A549 (cell line): ENCODE measurements around the gene EDNRA. TPM values are rescaled to one million over a fixed set of nuclear protein-coding genes. Genes with fewer than 3 reads are reported as not detected.

Source experiments
- ATAC-seq, 2 experiments: fragments of 200-7000 bp in 1 of 2; fragments of >200 bp in 1 of 2; cut with Nextera tagmentation in 1 of 2; cut with Tn5 transposase in 1 of 2; 3 replicates each; pipeline versions ENCODE4 v1.8.0 to v1.9.1; 2018 to 2020; ENCODE audit warnings: mild to moderate bottlenecking in 1 of 2, moderate library complexity in 1 of 2
- CTCF ChIA-PET: fragments of 300-600 bp; sonication (Branson Sonifier 250); formaldehyde crosslinking; extraction: SDS; loops from one replicate; lab custom pipeline; 2021; ENCODE audit warnings: antibody characterized with exemption, inconsistent platforms; lab: Yijun Ruan, JAX
- POLR2A ChIA-PET: fragments of 350-600 bp; formaldehyde crosslinking; extraction: SDS; loops from one replicate; lab custom pipeline; 2021; ENCODE audit warnings: antibody characterized with exemption, inconsistent platforms; lab: Yijun Ruan, JAX
- DNase-seq, 2 experiments: peaks; one replicate each; pipeline versions ENCODE4 v3.0.0 to v3.0.0-alpha.2; 2011 to 2016; ENCODE audit warnings: low read depth in 1 of 2, low spot score in 1 of 2
- FAIRE-seq: peaks from 2 replicates; lab custom pipeline; 2011; peaks lifted over from hg19 to GRCh38; lab: Jason Lieb, UNC
- H3K27ac ChIP-seq, 2 experiments: fragments of >200 bp; sonication (Bioruptor Twin); formaldehyde crosslinking; 3 replicates each; pipeline ENCODE4 v1.5.1; 2016 to 2017
- H3K4me1 ChIP-seq: fragments of >200 bp; sonication (Bioruptor Twin); formaldehyde crosslinking; 3 replicates; pipeline ENCODE4 v1.6.1; 2016
- H3K4me2 ChIP-seq: fragments of >200 bp; sonication (Bioruptor Twin); formaldehyde crosslinking; 3 replicates; pipeline ENCODE4 v1.6.1; 2016
- H3K4me3 ChIP-seq: fragments of >200 bp; sonication (Bioruptor Twin); formaldehyde crosslinking; 3 replicates; pipeline ENCODE4 v1.5.1; 2016
- H3K9me3 ChIP-seq: fragments of >200 bp; sonication (Bioruptor Twin); formaldehyde crosslinking; 3 replicates; pipeline ENCODE4 v1.6.1; 2016
- CBX2 ChIP-seq: fragments of 200-600 bp; sonication (generic); IDR thresholded peaks from 2 replicates; pipeline ENCODE4 v1.6.1; 2016; ENCODE audit warnings: low read depth, mild to moderate bottlenecking, borderline replicate concordance
- CEBPB ChIP-seq, 2 experiments: fragments of >200 bp in 1 of 2; sonication (Bioruptor Twin) in 1 of 2; formaldehyde crosslinking in 1 of 2; IDR thresholded peaks; 2 replicates each; pipeline ENCODE4 v1.6.1; 2012 to 2016
- CHD2 ChIP-seq: fragments of 150-350 bp; IDR thresholded peaks from 2 replicates; pipeline ENCODE4 v1.6.1; 2014; ENCODE audit warnings: low read length; ENCODE audit not compliant: partially characterized antibody
- EP300 ChIP-seq, 2 experiments: fragments of >200 bp; sonication (Bioruptor Twin); formaldehyde crosslinking; IDR thresholded peaks; 2 replicates in 1 of 2; 3 replicates in 1 of 2; pipeline ENCODE4 v1.6.1; 2016 to 2017
- ESRRA ChIP-seq: fragments of 150-350 bp; IDR thresholded peaks from 2 replicates; pipeline ENCODE4 v1.6.1; 2014; ENCODE audit warnings: mild to moderate bottlenecking, low read length, borderline replicate concordance
- FOSL2 ChIP-seq, 2 experiments: fragments of 450-650 bp in 1 of 2; fragments of >200 bp in 1 of 2; sonication (Bioruptor Twin) in 1 of 2; formaldehyde crosslinking; IDR thresholded peaks; 2 replicates each; pipeline versions ENCODE4 v1.5.0 to v1.6.1; 2016 to 2020; ENCODE audit warnings: mild to moderate bottlenecking in 1 of 2, moderate library complexity in 1 of 2
- GATA3 ChIP-seq: IDR thresholded peaks from 2 replicates; pipeline ENCODE4 v1.6.1; 2012; ENCODE audit warnings: borderline replicate concordance
- HDAC2 ChIP-seq: fragments of 200-600 bp; sonication (generic); IDR thresholded peaks from 2 replicates; pipeline ENCODE4 v1.6.1; 2016
- HOXB13 ChIP-seq: fragments of 250-450 bp; sonication (Bioruptor Pico); IDR thresholded peaks from 2 replicates; pipeline ENCODE4 v1.5.0; 2020; ENCODE audit warnings: low read depth, mild to moderate bottlenecking, moderate library complexity
- JUNB ChIP-seq: fragments of >200 bp; sonication (Bioruptor Twin); formaldehyde crosslinking; IDR thresholded peaks from 2 replicates; pipeline ENCODE4 v1.6.1; 2016
- MAX ChIP-seq: IDR thresholded peaks from 2 replicates; pipeline ENCODE4 v1.6.1; 2012
- MAZ ChIP-seq: fragments of 150-350 bp; IDR thresholded peaks from 2 replicates; pipeline ENCODE4 v1.6.1; 2014; ENCODE audit warnings: antibody characterized with exemption, low read depth, low read length, borderline replicate concordance
- NFE2L2 ChIP-seq: fragments of 150-350 bp; conservative IDR thresholded peaks from 2 replicates; pipeline ENCODE4 v1.6.1; 2014; ENCODE audit warnings: low read length
- PHF8 ChIP-seq: fragments of 200-600 bp; sonication (generic); IDR thresholded peaks from 2 replicates; pipeline ENCODE4 v1.6.1; 2016; ENCODE audit warnings: low read depth, mild to moderate bottlenecking, antibody characterized with exemption, moderate library complexity, borderline replicate concordance
- RARB ChIP-seq: fragments of 250-450 bp; sonication (Bioruptor Pico); IDR thresholded peaks from 2 replicates; pipeline ENCODE4 v1.8.0; 2021; ENCODE audit warnings: mild to moderate bottlenecking, moderate library complexity
- SMC3 ChIP-seq: fragments of >200 bp; sonication (Bioruptor Twin); formaldehyde crosslinking; IDR thresholded peaks from 3 replicates; pipeline ENCODE4 v1.6.1; 2018; ENCODE audit warnings: inconsistent platforms
- SREBF2 ChIP-seq: fragments of 450-650 bp; IDR thresholded peaks from 2 replicates; pipeline ENCODE4 v1.6.1; 2014; ENCODE audit warnings: mild to moderate bottlenecking, moderate library complexity
- TP53 ChIP-seq: fragments of 250-450 bp; sonication (Bioruptor Pico); IDR thresholded peaks from 2 replicates; pipeline ENCODE4 v1.5.0; 2021; ENCODE audit warnings: mild to moderate bottlenecking, moderate library complexity
- WGBS: methylation state at CpG from one replicate; pipeline ENCODE4 v1.1.6; 2017; ENCODE audit errors: missing lambda C conversion rate; 5-methylcytosine and 5-hydroxymethylcytosine counted together
- polyA plus RNA-seq, 4 experiments: library from polyadenylated mRNA; depleted of rRNA in 3 of 4; stranded (reverse); fragments of >200 nt; fragmentation: RNase III in 1 of 4; extraction: RNeasy Plus Mini Kit Qiagen cat#74134 plus additional on column Dnase treatment in 1 of 4; gene quantifications; 2 replicates in 3 of 4; 3 replicates in 1 of 4; pipeline ENCODE4 v1.2.3, GENCODE V29; 2011 to 2017
- TF ChIP-seq, protein P1 (sequence below): fragments of 450-650 bp; IDR thresholded peaks from 2 replicates; pipeline ENCODE4 v1.6.1; 2014; ENCODE audit warnings: antibody characterized with exemption
- TF ChIP-seq, protein P2 (sequence below): IDR thresholded peaks from 2 replicates; pipeline ENCODE4 v1.6.1; 2012
- TF ChIP-seq, protein P3 (sequence below): fragments of 150-350 bp; IDR thresholded peaks from 2 replicates; pipeline ENCODE4 v1.6.1; 2014; ENCODE audit warnings: low read depth, mild to moderate bottlenecking, low read length

Gene EDNRA
- polyA plus RNA-seq, 2 of the 4 experiments (the other 2 are of a cell fraction): 0.09 to 0.40 TPM

DNA sequence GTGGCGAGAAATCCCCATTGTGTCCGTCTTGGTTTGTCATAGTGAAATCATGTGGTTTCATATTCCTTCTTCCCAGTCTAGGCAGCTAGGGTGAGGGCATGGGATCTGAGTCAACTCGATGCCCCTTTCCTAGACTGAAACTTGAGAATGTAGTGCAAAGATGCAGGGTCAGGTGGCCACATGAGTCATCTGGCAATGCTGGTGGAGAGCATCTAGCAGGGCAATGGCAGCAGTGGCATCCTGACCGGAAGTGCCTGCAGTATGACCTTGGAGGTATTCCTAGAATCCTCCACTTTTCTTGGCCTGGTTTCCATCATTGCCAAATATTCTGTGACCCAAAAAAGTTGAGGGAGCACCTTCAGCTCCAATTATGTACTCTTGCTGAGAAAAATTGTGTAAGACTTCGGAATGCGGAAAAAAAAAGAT, 97.2 kb downstream of the EDNRA start:
- FAIRE-seq: no peak
- ATAC-seq: peak; percentile 97 to 100
- ChIA-PET POLR2A (interaction anchor here (0.6 to 1.0 kb wide), 2 partner anchors 208 to 425 kb away, joined by 3 read pairs; no protein-coding TSS in a partner anchor), CTCF (interaction anchor here (0.8 to 2.1 kb wide), 3 partner anchors 12 to 59 kb away, joined by 3 to 13 read pairs (median 4); no protein-coding TSS in a partner anchor)
- H3K4me3 ChIP-seq: no peak overlapping the region
- TF ChIP-seq, protein P1, sequence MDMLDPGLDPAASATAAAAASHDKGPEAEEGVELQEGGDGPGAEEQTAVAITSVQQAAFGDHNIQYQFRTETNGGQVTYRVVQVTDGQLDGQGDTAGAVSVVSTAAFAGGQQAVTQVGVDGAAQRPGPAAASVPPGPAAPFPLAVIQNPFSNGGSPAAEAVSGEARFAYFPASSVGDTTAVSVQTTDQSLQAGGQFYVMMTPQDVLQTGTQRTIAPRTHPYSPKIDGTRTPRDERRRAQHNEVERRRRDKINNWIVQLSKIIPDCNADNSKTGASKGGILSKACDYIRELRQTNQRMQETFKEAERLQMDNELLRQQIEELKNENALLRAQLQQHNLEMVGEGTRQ: peak; percentile 79
- TF ChIP-seq PHF8: no peak
- TF ChIP-seq MAX: no peak
- no peak for TF ChIP-seq EP300 (IDR thresholded peaks at IDR 0.05)
- TF ChIP-seq CEBPB (IDR thresholded peaks at IDR 0.05): peak in 1 of 2 experiments; percentile 48; a peak in 3 of 4 replicates
- 0 out of 2 replicates have a peak, but pooled peaks have one; percentile 11 for TF ChIP-seq FOSL2 (IDR thresholded peaks at IDR 0.05)
- TF ChIP-seq FOSL2 (CRISPR knock-in tag; IDR thresholded peaks at IDR 0.05): peak; percentile 79
- TF ChIP-seq ESRRA: no peak
- TF ChIP-seq RARB (CRISPR knock-in tag): no peak
- TF ChIP-seq SMC3: no peak
- TF ChIP-seq, protein P2, sequence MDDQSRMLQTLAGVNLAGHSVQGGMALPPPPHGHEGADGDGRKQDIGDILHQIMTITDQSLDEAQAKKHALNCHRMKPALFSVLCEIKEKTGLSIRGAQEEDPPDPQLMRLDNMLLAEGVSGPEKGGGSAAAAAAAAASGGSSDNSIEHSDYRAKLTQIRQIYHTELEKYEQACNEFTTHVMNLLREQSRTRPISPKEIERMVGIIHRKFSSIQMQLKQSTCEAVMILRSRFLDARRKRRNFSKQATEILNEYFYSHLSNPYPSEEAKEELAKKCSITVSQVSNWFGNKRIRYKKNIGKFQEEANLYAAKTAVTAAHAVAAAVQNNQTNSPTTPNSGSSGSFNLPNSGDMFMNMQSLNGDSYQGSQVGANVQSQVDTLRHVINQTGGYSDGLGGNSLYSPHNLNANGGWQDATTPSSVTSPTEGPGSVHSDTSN: no peak
- peak; percentile 50; the same call in 1 of the 2 replicates for TF ChIP-seq JUNB
- no peaks in the 10 kb centered on the region for H3K9me3 ChIP-seq
- H3K4me1 ChIP-seq: peaks cover 26% of the 10 kb centered on the region
- DNase-seq: peak; percentile 77 to 84
- peak overlapping the region; percentile 55 to 80; a peak in 5 of 6 replicates for H3K27ac ChIP-seq
- 30% methylated on average over 6 of the region's 6 CpGs for WGBS
- peak overlapping the region; percentile 54 for H3K4me2 ChIP-seq

DNA sequence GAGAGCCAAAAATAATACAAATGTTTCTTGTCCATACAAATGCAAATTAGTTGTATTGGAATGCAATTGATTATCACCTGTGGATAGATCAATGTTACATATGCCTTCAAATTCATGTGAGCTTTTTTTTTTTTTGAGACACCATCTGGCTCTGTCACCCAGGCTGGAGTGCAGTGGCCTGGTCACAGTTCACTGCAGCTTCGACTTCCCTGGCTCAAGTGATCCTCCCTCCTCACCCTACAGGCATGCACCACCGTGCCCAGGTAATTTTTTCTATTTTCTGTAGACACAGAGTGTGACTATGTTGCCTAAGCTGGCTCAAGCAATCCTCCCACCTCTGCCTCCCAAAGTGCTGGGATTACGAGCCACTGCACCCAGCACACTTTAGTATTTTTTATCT, 97.7 kb downstream of the EDNRA start:
- no peak for DNase-seq
- no peaks in the 10 kb centered on the region for H3K9me3 ChIP-seq
- H3K4me3 ChIP-seq: no peak overlapping the region
- peaks cover 26% of the 10 kb centered on the region for H3K4me1 ChIP-seq
- 68% methylated on average over 3 of the region's 3 CpGs for WGBS
- H3K27ac ChIP-seq: peak overlapping the region; percentile 25 to 57; a peak in 4 of 6 replicates
- no peak overlapping the region for H3K4me2 ChIP-seq
- ATAC-seq: no peak
- TF ChIP-seq GATA3 (no peak), SREBF2 (no peak), NFE2L2 (no peak), HOXB13 (CRISPR knock-in tag) (no peak), HDAC2 (no peak), CBX2 (no peak), RARB (CRISPR knock-in tag) (no peak), MAZ (no peak), TP53 (no peak), CHD2 (no peak), MAX (no peak)
- TF ChIP-seq, protein P1: no peak
- TF ChIP-seq, protein P3, sequence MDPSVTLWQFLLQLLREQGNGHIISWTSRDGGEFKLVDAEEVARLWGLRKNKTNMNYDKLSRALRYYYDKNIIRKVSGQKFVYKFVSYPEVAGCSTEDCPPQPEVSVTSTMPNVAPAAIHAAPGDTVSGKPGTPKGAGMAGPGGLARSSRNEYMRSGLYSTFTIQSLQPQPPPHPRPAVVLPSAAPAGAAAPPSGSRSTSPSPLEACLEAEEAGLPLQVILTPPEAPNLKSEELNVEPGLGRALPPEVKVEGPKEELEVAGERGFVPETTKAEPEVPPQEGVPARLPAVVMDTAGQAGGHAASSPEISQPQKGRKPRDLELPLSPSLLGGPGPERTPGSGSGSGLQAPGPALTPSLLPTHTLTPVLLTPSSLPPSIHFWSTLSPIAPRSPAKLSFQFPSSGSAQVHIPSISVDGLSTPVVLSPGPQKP: no peak
- TF ChIP-seq, all 56 proteins: peak for 0
- CTCF ChIA-PET: interaction anchor here (1.6 kb wide), 1 partner anchor 60 kb away, joined by 3 read pairs; no protein-coding TSS in a partner anchor
- FAIRE-seq: no peak
- POLR2A ChIA-PET: no interaction called here
